Measurements from ENCODE around the gene CFAP46. TPM values are rescaled to one million over a fixed set of nuclear protein-coding genes. Genes with fewer than 3 reads are reported as not detected.

Gene CFAP46
- 7.5 TPM for total RNA-seq

GRCh38 chr10:132942101-132943057 is at the start of gene CFAP46:
TSS of gene CFAP46 (minus strand) at chr10:132942570. CDS start at chr10:132942484, 86 bp downstream.

GRCh38 chr10:132785723-132786475 is 156.5 kb downstream of the CFAP46 start, which contains the start of gene NKX6-2:
TSS of gene NKX6-2 (minus strand) at chr10:132786147. CDS start at chr10:132785948, 199 bp downstream.

Other genes with a start within 250 kb of the CFAP46 start
- gene NKX6-2, start 156.4 kb downstream of the CFAP46 start, total RNA-seq, result not detected
- gene ADGRA1, start 145.4 kb upstream of the CFAP46 start, total RNA-seq, result 5.4 TPM
- gene KNDC1, start 217.6 kb upstream of the CFAP46 start, total RNA-seq, result 8.6 TPM

Measured in camera-type eye (tissue), 1 donor.